Large intestine (tissue), 3 donors: ENCODE results near the gene ICA1L. TPM values are rescaled to one million over a fixed set of nuclear protein-coding genes. Genes with fewer than 3 reads are reported as not detected.

ENCODE experiments used
- DNase-seq, 2 donors: peaks; one replicate each; pipeline versions ENCODE4 v3.0.0 to v3.0.0-alpha.2; 2013
- H3K27ac ChIP-seq: one replicate; pipeline ENCODE4 v1.5.1; 2013; ENCODE audit warnings: low read length
- H3K27me3 ChIP-seq: 2 replicates; pipeline ENCODE4 v1.6.1; 2013; ENCODE audit warnings: low read length; ENCODE audit not compliant: control insufficient read depth, insufficient read depth
- H3K36me3 ChIP-seq: 2 replicates; pipeline ENCODE4 v1.6.1; 2013; ENCODE audit warnings: low read length; ENCODE audit not compliant: control insufficient read depth, insufficient read depth
- H3K4me1 ChIP-seq: one replicate; pipeline ENCODE4 v1.6.1; 2013; ENCODE audit warnings: low read length; ENCODE audit not compliant: control insufficient read depth, insufficient read depth
- H3K4me3 ChIP-seq: one replicate; pipeline ENCODE4 v1.5.1; 2013; ENCODE audit warnings: low read length
- H3K9me3 ChIP-seq: one replicate; pipeline ENCODE4 v1.6.1; 2013; ENCODE audit warnings: mild to moderate bottlenecking, low read depth, low read length, moderate library complexity; ENCODE audit not compliant: control insufficient read depth
- WGBS: methylation state at CpG from one replicate; pipeline ENCODE4 v1.1.5; 2013; ENCODE audit warnings: low lambda C conversion rate; ENCODE audit not compliant: insufficient coverage; 5-methylcytosine and 5-hydroxymethylcytosine counted together
- polyA plus RNA-seq: library from polyadenylated mRNA; unstranded; fragments of 120-200 nt; gene quantifications from one replicate; pipeline ENCODE4 v1.2.1, GENCODE V29; 2013

ICA1L gene
- polyA plus RNA-seq, 1 donor: 10.7 TPM

DNA sequence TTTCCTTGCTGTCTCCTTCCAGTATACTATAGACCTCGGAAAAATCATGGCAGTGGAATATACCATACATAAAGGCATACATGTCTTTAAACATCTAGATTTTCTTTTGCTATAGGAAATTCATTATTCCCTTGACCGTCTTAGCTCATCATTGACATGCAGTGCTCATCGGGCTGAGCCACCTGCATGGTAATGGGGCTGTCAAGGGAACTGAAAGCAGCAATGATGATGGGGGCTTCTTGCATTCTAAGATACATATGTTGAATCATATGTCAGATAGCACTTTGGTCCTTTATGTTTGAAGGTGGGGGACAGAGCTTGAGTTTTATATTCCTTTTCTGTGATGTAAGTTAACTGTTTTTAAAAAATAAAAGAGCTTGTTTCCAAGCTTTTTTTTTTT, 106.6 kb downstream of the ICA1L start:
- no CpG with 5 or more reads among the region's 3 CpGs for WGBS
- Histone ChIP-seq H3K4me3 (no peak overlapping the region), H3K9me3 (no peaks in the 10 kb centered on the region), H3K27ac (no peak overlapping the region), H3K27me3 (no peaks in the 10 kb centered on the region), H3K36me3 (peaks cover 21% of the 10 kb centered on the region), H3K4me1 (peaks cover 2% of the 10 kb centered on the region)
- no peak for DNase-seq

DNA sequence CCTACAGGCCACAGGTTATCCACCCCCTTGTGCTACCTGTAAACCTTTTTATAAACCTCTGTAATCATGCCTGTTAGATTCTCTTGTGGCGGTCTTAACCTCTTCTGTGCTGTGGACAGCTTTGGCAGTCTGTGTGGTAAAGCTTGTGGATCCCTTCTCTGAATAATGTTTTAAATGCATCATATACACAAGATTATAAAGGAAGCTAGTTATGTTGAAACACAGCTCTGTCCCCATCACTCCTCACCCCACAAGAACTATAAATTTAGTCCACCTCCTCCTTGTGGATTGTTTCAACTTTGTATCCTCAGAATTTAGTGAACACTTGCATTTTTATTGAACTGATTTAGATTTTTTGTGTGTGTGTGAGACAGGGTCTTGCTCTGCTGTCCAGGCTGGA, 107.7 kb downstream of the ICA1L start:
- WGBS: no CpG with 5 or more reads among the region's 1 CpG
- no peak for DNase-seq
- H3K27ac ChIP-seq: no peak overlapping the region
- no peaks in the 10 kb centered on the region for H3K9me3 ChIP-seq
- H3K27me3 ChIP-seq: no peaks in the 10 kb centered on the region
- peaks cover 2% of the 10 kb centered on the region for H3K4me1 ChIP-seq
- peaks cover 25% of the 10 kb centered on the region for H3K36me3 ChIP-seq
- no peak overlapping the region for H3K4me3 ChIP-seq

DNA sequence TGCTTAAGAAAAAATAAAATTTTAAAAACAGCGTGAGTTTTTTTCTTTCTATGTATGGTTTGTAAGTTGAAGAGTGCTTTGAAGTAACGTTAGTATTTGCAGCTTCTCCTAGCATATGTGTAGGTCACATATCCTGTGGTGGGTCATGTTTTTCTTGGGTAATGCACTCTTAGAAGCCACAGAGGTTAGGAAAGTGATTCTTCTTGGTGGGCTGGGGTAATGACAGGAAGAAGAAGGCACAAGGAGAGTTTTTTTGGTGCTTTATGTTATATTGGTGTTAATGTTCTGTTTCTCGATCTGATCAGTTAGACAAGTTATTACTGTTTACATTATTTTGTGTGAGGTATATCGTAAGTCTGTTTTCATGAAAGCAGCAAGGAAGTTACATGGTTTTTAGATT, 109.0 kb downstream of the ICA1L start:
- DNase-seq: no peak
- H3K4me3 ChIP-seq: no peak overlapping the region
- peaks cover 29% of the 10 kb centered on the region for H3K36me3 ChIP-seq
- H3K9me3 ChIP-seq: no peaks in the 10 kb centered on the region
- 50% methylated on average over 1 of the region's 4 CpGs for WGBS
- no peaks in the 10 kb centered on the region for H3K4me1 ChIP-seq
- no peaks in the 10 kb centered on the region for H3K27me3 ChIP-seq
- no peak overlapping the region for H3K27ac ChIP-seq

DNA sequence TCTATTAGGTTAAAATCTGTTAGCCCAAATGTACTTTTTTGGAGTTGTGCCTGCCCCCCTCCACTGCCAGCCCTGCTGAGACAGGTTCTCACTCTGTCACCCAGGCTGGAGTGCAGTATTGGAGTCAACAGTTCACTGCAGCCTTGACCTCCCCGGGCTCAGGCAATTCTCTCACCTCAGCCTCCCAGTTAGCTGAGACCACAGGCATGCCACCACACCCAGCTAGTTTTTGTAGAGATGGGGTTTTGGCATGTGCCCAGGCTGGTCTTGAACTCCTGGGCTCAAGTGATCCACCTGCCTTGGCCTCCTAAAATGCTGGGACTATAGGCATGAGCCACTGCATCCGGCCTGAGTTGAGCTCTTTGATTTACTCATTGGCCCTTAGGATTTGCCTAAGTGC, 110.7 kb downstream of the ICA1L start:
- H3K36me3 ChIP-seq: peaks cover 35% of the 10 kb centered on the region
- no CpG with 5 or more reads among the region's 2 CpGs for WGBS
- no peaks in the 10 kb centered on the region for H3K9me3 ChIP-seq
- no peak for DNase-seq
- H3K27ac ChIP-seq: no peak overlapping the region
- H3K27me3 ChIP-seq: no peaks in the 10 kb centered on the region
- H3K4me3 ChIP-seq: no peak overlapping the region
- H3K4me1 ChIP-seq: no peaks in the 10 kb centered on the region

DNA sequence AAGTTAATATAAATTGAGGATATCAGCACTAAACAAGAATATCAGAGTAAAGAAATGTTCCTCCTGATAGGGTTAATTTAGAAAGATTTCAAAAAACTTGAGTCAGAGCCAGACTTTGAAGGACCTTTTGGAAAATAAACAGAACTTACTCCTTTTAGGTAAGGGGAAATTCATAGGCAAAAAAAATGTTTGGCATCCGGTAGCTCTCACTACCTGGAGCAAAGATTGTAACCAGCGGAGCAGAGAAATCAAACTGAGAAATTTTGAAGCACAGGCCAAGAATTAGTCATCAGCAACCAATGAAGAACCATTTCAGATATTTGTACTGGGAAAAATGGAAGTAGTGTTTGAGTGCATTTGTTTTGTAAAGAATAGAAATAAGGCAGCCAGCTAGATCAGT, 113.0 kb downstream of the ICA1L start:
- DNase-seq: no peak
- Histone ChIP-seq H3K9me3 (no peaks in the 10 kb centered on the region), H3K36me3 (peaks cover 23% of the 10 kb centered on the region), H3K4me1 (no peaks in the 10 kb centered on the region), H3K4me3 (no peak overlapping the region), H3K27me3 (no peaks in the 10 kb centered on the region), H3K27ac (no peak overlapping the region)
- WGBS: 94% methylated on average over 2 of the region's 2 CpGs

DNA sequence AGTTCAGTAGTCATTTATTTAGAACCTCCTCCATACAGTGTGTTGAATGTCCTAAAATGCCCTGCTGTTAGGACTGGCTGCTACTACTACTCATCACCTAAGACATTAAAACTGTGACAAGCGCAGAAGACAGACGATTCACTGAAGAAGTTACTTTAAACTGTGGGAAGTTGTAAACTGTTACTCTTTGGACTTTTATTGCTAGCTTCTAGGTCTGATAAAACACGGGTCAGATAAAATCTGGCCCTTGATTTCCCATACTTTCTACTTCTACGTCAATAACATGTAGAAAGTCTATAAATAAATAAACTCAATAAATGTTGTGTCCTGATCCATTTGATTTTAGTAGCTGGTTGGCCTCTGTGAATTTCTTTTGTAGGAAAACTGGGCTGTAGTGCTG, 113.4 kb downstream of the ICA1L start:
- H3K27ac ChIP-seq: no peak overlapping the region
- H3K9me3 ChIP-seq: no peaks in the 10 kb centered on the region
- H3K4me3 ChIP-seq: no peak overlapping the region
- no CpG with 5 or more reads among the region's 4 CpGs for WGBS
- no peaks in the 10 kb centered on the region for H3K27me3 ChIP-seq
- DNase-seq: peak in 1 of 2 donors; percentile 12
- peaks cover 23% of the 10 kb centered on the region for H3K36me3 ChIP-seq
- no peaks in the 10 kb centered on the region for H3K4me1 ChIP-seq

DNA sequence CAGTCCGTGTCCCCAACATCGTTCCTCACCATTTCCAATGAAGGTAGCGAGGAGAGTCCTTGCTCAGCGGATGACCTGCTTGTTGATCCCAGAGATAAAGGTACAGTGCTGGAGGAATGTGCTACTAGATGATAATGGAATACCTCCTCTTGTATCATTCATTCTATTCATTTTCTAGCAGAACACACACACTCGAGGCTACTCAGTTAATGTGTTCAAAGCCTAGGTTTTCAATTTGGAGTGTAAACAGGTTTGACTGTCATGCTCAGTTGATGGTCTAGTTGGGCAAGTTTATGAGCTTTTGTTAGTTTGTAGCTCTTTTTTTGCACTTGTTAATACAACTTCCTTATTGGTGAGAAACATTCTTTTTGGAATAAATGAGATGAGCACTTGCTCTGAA, 114.2 kb downstream of the ICA1L start:
- no peak for DNase-seq
- H3K4me3 ChIP-seq: no peak overlapping the region
- WGBS: no CpG with 5 or more reads among the region's 5 CpGs

DNA sequence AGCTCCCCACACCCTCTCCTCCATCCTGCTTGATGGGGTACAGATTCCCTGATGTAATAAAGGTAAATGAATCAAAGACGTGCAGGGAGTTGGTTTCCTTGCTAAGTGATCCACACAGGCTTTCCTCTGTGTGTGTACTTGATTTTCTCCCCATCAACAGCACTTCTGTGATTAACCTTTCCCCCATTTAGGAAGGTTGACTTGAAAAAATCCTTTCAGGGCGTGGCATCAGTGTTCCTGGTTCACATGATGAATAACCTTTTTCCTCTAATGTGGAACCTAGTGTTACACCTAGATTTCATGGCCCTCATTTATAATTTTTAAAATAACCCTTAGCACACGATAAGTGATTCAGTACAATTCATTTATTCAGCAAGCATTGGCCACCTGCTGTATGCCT, 115.0 kb downstream of the ICA1L start:
- no peak for DNase-seq
- H3K4me3 ChIP-seq: no peak overlapping the region
- no peaks in the 10 kb centered on the region for H3K9me3 ChIP-seq
- 100% methylated on average over 1 of the region's 3 CpGs for WGBS
- H3K27me3 ChIP-seq: no peaks in the 10 kb centered on the region
- peaks cover 23% of the 10 kb centered on the region for H3K36me3 ChIP-seq
- no peaks in the 10 kb centered on the region for H3K4me1 ChIP-seq
- H3K27ac ChIP-seq: no peak overlapping the region

More for the DNA sequence above, 114.2 kb downstream of the ICA1L start:
- H3K27ac ChIP-seq: no peak overlapping the region
- H3K27me3 ChIP-seq: no peaks in the 10 kb centered on the region
- no peaks in the 10 kb centered on the region for H3K4me1 ChIP-seq
- peaks cover 23% of the 10 kb centered on the region for H3K36me3 ChIP-seq
- no peaks in the 10 kb centered on the region for H3K9me3 ChIP-seq

DNA sequence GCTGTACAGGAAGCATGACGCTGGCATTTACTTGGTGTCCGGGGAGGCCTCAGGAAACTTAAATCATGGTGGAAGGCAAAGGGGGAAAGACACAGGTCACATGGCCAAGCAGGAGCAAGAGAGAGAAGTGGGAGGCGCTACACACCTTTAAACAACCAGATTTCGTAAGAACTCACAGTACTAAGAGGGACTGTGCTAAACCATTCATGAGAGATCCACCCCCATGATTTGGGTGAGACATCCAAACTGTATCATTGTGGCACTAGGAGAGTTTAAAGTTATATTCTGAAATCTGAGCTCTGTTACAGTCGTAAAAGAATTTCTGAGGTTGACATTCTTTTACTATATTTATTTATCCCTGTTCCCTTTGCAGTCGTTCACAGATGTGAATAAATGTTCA, 116.6 kb downstream of the ICA1L start:
- Histone ChIP-seq H3K27ac (no peak overlapping the region), H3K27me3 (no peaks in the 10 kb centered on the region), H3K4me1 (no peaks in the 10 kb centered on the region), H3K4me3 (no peak overlapping the region), H3K36me3 (peaks cover 14% of the 10 kb centered on the region), H3K9me3 (no peaks in the 10 kb centered on the region)
- WGBS: 90% methylated on average over 4 of the region's 6 CpGs
- no peak for DNase-seq

DNA sequence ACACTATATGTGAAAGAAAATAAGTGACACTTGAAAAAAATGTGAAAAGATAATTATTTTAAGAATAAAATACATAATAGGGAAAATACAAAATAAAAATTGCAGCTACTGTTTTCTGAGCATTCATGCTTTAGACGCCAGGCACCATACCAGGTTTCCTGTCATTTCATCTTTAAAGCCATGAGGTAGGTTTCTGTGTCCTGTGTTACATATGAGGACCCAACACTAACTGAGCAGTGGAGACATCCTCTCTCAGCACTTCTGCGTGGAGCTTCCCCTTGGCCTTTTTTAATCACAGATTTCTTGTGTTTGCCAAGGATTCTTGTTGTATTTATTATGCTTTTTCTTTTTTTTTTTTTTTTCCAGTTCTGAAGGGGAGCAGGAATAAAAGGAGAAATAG, 119.5 kb downstream of the ICA1L start:
- Histone ChIP-seq H3K27ac (no peak overlapping the region), H3K4me1 (no peaks in the 10 kb centered on the region), H3K9me3 (no peaks in the 10 kb centered on the region), H3K4me3 (no peak overlapping the region), H3K36me3 (peaks cover 3% of the 10 kb centered on the region), H3K27me3 (no peaks in the 10 kb centered on the region)
- no peak for DNase-seq
- WGBS: 100% methylated on average over 1 of the region's 2 CpGs

DNA sequence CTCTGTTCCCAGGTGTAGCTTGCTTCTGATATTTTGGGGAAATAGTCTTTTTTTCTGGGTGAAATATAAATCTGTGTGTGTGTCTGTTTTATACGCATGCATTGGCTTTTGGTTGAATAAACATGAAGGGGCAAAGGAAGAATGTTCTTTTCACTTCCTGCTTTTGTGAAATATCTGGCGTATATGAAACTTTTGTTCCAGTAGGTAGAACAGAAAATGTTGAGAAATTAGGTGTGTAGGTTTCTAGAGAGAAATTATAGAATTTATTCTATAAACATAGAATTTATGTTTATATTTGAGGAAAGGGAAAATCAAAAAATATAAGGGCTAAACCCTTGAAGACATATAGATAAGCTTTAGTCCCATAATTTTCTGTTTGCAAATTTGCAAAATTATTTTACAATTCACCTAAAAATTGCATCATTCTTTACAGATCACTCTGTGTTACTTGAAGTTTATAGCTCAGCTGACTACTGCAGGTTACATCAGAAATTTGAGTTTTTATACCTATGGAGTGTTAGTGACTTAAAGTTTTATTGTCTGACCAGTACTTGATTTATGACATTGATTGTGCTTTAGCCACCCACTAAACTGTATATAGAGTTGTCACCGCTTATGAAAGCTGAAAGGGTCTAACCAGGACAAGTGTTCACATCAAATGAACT, 120.7 kb downstream of the ICA1L start:
- Histone ChIP-seq H3K27ac (no peak overlapping the region), H3K4me1 (no peaks in the 10 kb centered on the region), H3K27me3 (no peaks in the 10 kb centered on the region), H3K9me3 (peaks cover 4% of the 10 kb centered on the region), H3K36me3 (no peaks in the 10 kb centered on the region), H3K4me3 (no peak overlapping the region)
- no peak for DNase-seq
- WGBS: 80% methylated on average over 2 of the region's 3 CpGs
